ENCODE data around the gene CTSW. TPM values are rescaled to one million over a fixed set of nuclear protein-coding genes. Genes with fewer than 3 reads are reported as not detected.

Gene CTSW
- total and polyA plus RNA-seq, 7 donors = 0.08 to 0.91 (median 0.36) TPM

DNA sequence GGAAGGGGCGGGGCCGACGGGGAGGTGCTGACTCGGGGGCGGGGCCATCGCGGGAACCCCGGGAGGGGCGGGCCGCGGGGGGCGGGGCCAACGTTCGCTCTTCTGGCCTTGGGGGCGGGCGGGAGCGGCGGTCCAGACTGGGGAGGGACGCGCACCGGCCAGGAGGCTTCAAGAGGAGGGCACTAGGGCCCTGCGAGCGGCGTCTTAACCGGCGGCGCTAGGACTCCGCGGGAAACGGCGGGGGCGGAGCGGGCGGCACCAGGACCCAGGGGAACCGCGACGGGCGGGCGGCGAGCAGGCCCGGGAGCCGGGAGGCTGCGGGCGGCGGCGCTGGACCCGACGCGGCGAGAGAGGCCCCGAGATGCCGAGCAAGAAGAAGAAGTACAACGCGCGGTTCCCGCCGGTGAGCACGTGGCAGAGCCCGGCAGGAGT is 39.5 kb downstream of the CTSW start, which contains the start of gene DRAP1:
Gene DRAP1 (plus strand): TSS at position 286 of the 432 bp plus-strand sequence. CDS start 76 bp downstream, at position 362.
- WGBS, 3 donors = 0 to 1% (median 0%) methylated on average over 35 to 59 of the region's 59 CpGs
- TF ChIP-seq, protein P1, sequence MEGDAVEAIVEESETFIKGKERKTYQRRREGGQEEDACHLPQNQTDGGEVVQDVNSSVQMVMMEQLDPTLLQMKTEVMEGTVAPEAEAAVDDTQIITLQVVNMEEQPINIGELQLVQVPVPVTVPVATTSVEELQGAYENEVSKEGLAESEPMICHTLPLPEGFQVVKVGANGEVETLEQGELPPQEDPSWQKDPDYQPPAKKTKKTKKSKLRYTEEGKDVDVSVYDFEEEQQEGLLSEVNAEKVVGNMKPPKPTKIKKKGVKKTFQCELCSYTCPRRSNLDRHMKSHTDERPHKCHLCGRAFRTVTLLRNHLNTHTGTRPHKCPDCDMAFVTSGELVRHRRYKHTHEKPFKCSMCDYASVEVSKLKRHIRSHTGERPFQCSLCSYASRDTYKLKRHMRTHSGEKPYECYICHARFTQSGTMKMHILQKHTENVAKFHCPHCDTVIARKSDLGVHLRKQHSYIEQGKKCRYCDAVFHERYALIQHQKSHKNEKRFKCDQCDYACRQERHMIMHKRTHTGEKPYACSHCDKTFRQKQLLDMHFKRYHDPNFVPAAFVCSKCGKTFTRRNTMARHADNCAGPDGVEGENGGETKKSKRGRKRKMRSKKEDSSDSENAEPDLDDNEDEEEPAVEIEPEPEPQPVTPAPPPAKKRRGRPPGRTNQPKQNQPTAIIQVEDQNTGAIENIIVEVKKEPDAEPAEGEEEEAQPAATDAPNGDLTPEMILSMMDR (IDR thresholded peaks at IDR 0.05) = no peak
- H3K36me3 ChIP-seq (ENCODE audit: insufficient read depth in 1 of 2, low read depth in 1 of 2) = peaks cover 0 to 38% of the 10 kb centered on the region in 2 donors
- H3K9me3 ChIP-seq = no peaks in the 10 kb centered on the region
- DNase-seq (peak; percentile 99 to 100), ATAC-seq (peak; percentile 83 to 88 (median 86))
- intact Hi-C loops (cut with DNase I) = loop anchor here in 1 of 2 donors (1.0 to 2.0 kb wide), 4 partner anchors 31 to 208 kb away; partner anchors contain the start of gene FIBP
- peaks cover 43% of the 10 kb centered on the region for H3K4me1 ChIP-seq
- H3K27ac ChIP-seq = peak within 1 kb of the TSS; percentile 99
- peak within 1 kb of the TSS; percentile 100 for H3K4me3 ChIP-seq
- no peaks in the 10 kb centered on the region for H3K27me3 ChIP-seq (ENCODE audit: insufficient read depth in 3 of 3, low read length in 2 of 3)

DNA sequence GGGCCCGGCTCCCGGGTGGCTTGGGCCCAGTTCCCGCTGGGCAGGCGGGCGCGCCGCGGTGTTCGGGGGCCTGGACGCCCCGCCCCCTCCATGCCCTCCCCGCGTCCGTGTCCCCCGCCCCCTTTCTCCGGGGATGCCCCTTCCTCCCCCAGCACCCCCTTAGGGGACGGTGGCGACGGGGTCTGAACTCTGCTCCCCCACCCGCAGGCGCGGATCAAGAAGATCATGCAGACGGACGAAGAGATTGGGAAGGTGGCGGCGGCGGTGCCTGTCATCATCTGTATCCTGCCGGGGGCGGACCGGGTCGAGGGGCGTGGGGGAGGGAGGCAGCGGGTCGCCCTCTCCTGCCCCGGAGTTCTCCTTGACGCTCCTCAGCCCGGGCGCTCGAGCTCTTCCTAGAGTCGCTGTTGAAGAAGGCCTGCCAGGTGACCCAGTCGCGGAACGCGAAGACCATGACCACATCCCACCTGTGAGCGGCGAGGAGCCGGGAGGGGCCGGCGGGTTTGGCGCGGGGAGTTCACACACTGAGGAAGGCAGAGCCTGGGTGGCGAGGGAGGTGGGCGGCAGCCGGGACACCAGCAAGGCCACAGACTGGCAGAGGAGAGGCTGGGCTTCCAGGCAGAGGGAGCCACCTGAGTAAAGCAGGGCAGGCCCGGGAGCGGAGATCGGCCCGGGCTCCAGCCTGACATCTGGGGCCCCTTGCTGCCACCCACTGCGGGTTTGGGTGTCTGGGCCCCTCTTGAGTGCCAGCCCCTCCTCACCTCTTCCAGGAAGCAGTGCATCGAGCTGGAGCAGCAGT is 40.1 kb downstream of the CTSW start:
- Histone ChIP-seq H3K27ac (peak overlapping the region; percentile 87), H3K9me3 (no peaks in the 10 kb centered on the region), H3K36me3 (ENCODE audit: insufficient read depth in 1 of 2, low read depth in 1 of 2) (peaks cover 0 to 41% of the 10 kb centered on the region in 2 donors), H3K4me1 (peaks cover 40% of the 10 kb centered on the region), H3K4me3 (peak overlapping the region; percentile 98), H3K27me3 (ENCODE audit: insufficient read depth in 3 of 3, low read length in 2 of 3) (no peaks in the 10 kb centered on the region)
- DNase-seq (peak in 1 of 2 donors; percentile 58), ATAC-seq (peak; percentile 4 to 25 (median 14))
- intact Hi-C loops (cut with DNase I) = loop anchor here (1.0 to 2.0 kb wide), 5 partner anchors 31 to 208 kb away; partner anchors contain the start of gene FIBP (in 1 of the 2)
- TF ChIP-seq, protein P1 (IDR thresholded peaks at IDR 0.05) = no peak
- 0 to 1% (median 1%) methylated on average over 39 to 60 of the region's 60 CpGs for WGBS, 3 donors

DNA sequence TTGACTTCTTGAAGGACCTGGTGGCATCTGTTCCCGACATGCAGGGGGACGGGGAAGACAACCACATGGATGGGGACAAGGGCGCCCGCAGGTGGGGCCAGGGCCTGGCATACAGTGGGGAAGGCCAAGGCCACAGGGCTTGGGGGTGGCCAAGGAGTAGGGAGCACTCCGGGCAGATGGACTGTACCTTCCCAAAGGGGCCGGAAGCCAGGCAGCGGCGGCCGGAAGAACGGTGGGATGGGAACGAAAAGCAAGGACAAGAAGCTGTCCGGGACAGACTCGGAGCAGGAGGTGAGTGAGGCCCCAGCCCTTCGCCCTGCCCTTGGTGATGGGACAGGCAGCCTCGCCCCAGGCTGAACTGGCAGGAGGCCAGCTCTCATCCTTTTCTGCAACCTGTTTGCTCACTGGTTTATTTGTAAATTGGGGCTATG is 40.8 kb downstream of the CTSW start:
- H3K27me3 ChIP-seq (ENCODE audit: insufficient read depth in 3 of 3, low read length in 2 of 3) = no peaks in the 10 kb centered on the region
- peak overlapping the region; percentile 98 for H3K4me3 ChIP-seq
- intact Hi-C loops (cut with DNase I) = loop anchor here in 1 of 2 donors (2.0 kb wide), 1 partner anchor 36 kb away; no protein-coding TSS in a partner anchor
- 42 to 57% (median 51%) methylated on average over 15 of the region's 15 CpGs for WGBS, 3 donors
- H3K4me1 ChIP-seq = peaks cover 34% of the 10 kb centered on the region
- no peaks in the 10 kb centered on the region for H3K9me3 ChIP-seq
- ATAC-seq (no peak), DNase-seq (no peak)
- TF ChIP-seq, protein P1 (IDR thresholded peaks at IDR 0.05) = no peak
- H3K27ac ChIP-seq = no peak overlapping the region
- H3K36me3 ChIP-seq (ENCODE audit: insufficient read depth in 1 of 2, low read depth in 1 of 2) = peaks cover 0 to 41% of the 10 kb centered on the region in 2 donors

DNA sequence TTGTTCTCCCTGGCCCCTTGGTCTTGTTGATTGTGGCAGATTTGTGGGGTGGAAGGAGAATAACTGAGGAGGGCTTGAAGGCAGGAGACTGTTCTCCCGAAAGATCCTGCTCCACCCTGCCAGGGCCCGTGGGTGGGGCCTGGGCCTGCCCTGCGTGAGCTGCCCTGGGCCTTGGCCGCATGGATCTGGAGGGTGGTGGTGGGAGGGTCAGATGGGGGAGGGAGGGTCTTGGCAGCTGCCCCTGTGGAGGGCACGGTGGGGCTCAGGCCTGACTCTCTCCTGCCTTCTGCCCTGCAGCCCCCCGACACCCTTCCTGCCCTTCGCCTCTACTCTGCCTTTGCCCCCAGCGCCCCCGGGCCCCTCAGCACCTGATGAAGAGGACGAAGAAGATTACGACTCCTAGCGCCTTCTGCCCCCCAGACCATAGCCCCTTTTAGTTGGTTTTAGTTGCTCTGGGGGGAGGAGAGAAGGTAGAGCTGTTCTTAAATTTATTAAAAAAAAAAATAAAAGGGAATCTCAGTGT is 41.5 kb downstream of the CTSW start:
- Histone ChIP-seq H3K27ac (no peak overlapping the region), H3K4me3 (peak overlapping the region; percentile 98), H3K36me3 (ENCODE audit: insufficient read depth in 1 of 2, low read depth in 1 of 2) (peaks cover 0 to 41% of the 10 kb centered on the region in 2 donors), H3K9me3 (no peaks in the 10 kb centered on the region), H3K27me3 (ENCODE audit: insufficient read depth in 3 of 3, low read length in 2 of 3) (no peaks in the 10 kb centered on the region), H3K4me1 (peaks cover 27% of the 10 kb centered on the region)
- intact Hi-C loops (cut with DNase I) = loop anchor here in 1 of 2 donors (2.0 kb wide), 1 partner anchor 36 kb away; no protein-coding TSS in a partner anchor
- DNase-seq (no peak), ATAC-seq (no peak)
- WGBS, 3 donors = 84 to 88% (median 87%) methylated on average over 10 to 12 of the region's 12 CpGs
- TF ChIP-seq, protein P1 (IDR thresholded peaks at IDR 0.05) = no peak
